CD4-positive, alpha-beta T cell treated with Interleukin-4 for 4 hours (primary cell): ENCODE results near the gene ZGLP1.
"Not testable (repeated sequence)": the region's sequence is repeated elsewhere in the genome, so short reads cannot be mapped to it uniquely, and the experiment has no call there.

Source experiments
- DNase-seq: peaks from one replicate; pipeline ENCODE4 v3.0.0-alpha.2; 2020

The ZGLP1 gene

GRCh38 chr19:10292789-10293636, 16.6 kb downstream of the ZGLP1 start:
- DNase-seq, result no peak

- peak; percentile 39 for DNase-seq
Measured at GRCh38 chr19:10292206-10292788, 17.3 kb downstream of the ZGLP1 start.

- DNase-seq, result no peak
Measured at GRCh38 chr19:10291554-10292205, 17.9 kb downstream of the ZGLP1 start.

GRCh38 chr19:10290876-10291553, 18.6 kb downstream of the ZGLP1 start:
- peak; percentile 46 for DNase-seq

GRCh38 chr19:10290357-10290875, 19.2 kb downstream of the ZGLP1 start:
- DNase-seq, result no peak

- DNase-seq, result no peak
Measured at GRCh38 chr19:10289836-10290356, 19.7 kb downstream of the ZGLP1 start, which contains the start of gene ICAM5. Gene ICAM5, plus strand, starts transcription at chr19:10289952. Its CDS starts 92 bp downstream, at chr19:10290044.

GRCh38 chr19:10289167-10289835, 20.3 kb downstream of the ZGLP1 start:
- DNase-seq, result peak; percentile 43

- DNase-seq, result no peak
Measured at GRCh38 chr19:10288662-10289166, 20.9 kb downstream of the ZGLP1 start.

GRCh38 chr19:10286803-10287737, 22.5 kb downstream of the ZGLP1 start, which contains the start of gene ICAM4:
Gene ICAM4, plus strand, starts transcription at chr19:10286955. Its CDS starts 58 bp downstream, at chr19:10287013.
- no peak for DNase-seq

- no peak for DNase-seq
Measured at GRCh38 chr19:10285393-10285792, 24.2 kb downstream of the ZGLP1 start.

- no peak for DNase-seq
Measured at GRCh38 chr19:10284960-10285278, 24.7 kb downstream of the ZGLP1 start.

- no peak for DNase-seq
Measured at GRCh38 chr19:10284065-10284959, 25.3 kb downstream of the ZGLP1 start.

- no peak for DNase-seq
Measured at GRCh38 chr19:10283301-10284064, 26.1 kb downstream of the ZGLP1 start.

GRCh38 chr19:10282043-10282442, 27.6 kb downstream of the ZGLP1 start:
- not testable (repeated sequence) for DNase-seq

GRCh38 chr19:10279737-10280442, 29.7 kb downstream of the ZGLP1 start:
- DNase-seq, result no peak

GRCh38 chr19:10278935-10279334, 30.7 kb downstream of the ZGLP1 start:
- DNase-seq, result no peak

- no peak for DNase-seq
Measured at GRCh38 chr19:10277795-10278589, 31.6 kb downstream of the ZGLP1 start.
